ENCODE measurements around the gene EPS15. TPM values are rescaled to one million over a fixed set of nuclear protein-coding genes. Genes with fewer than 3 reads are reported as not detected.
A peak's percentile ranks its signal among the peaks of the same experiment; 100 is the strongest.

EPS15 gene
- total RNA-seq, 1 donor from 2014 or later, result 81.4 TPM

GRCh38 chr1:51381964-51382363, 137.1 kb downstream of the EPS15 start:
- peaks cover 24% of the 10 kb centered on the region for H3K9me3 Mint-ChIP-seq (ENCODE audit: low read depth)
- no peaks in the 10 kb centered on the region for H3K27me3 Mint-ChIP-seq (ENCODE audit: low read depth)
- peak overlapping the region; percentile 45 for H3K27ac Mint-ChIP-seq (ENCODE audit: unreplicated experiment)
- TF ChIP-seq CTCF (IDR thresholded peaks at IDR 0.05), result no peak
- peaks cover 57% of the 10 kb centered on the region for H3K36me3 Mint-ChIP-seq (ENCODE audit: low read depth)
- no peak for DNase-seq (ENCODE audit: low spot score)
- H3K4me1 Mint-ChIP-seq (ENCODE audit: low read depth), result peaks cover 10% of the 10 kb centered on the region
- no peak overlapping the region for H3K4me3 Mint-ChIP-seq (ENCODE audit: unreplicated experiment)

GRCh38 chr1:51380936-51381335, 138.1 kb downstream of the EPS15 start:
- H3K27ac Mint-ChIP-seq (ENCODE audit: unreplicated experiment), result no peak overlapping the region
- TF ChIP-seq CTCF (IDR thresholded peaks at IDR 0.05), result no peak
- DNase-seq (ENCODE audit: low spot score), result no peak
- H3K4me1 Mint-ChIP-seq (ENCODE audit: low read depth), result peaks cover 10% of the 10 kb centered on the region
- H3K27me3 Mint-ChIP-seq (ENCODE audit: low read depth), result no peaks in the 10 kb centered on the region
- no peak overlapping the region for H3K4me3 Mint-ChIP-seq (ENCODE audit: unreplicated experiment)
- peaks cover 17% of the 10 kb centered on the region for H3K9me3 Mint-ChIP-seq (ENCODE audit: low read depth)
- peaks cover 56% of the 10 kb centered on the region for H3K36me3 Mint-ChIP-seq (ENCODE audit: low read depth)

GRCh38 chr1:51378871-51379270, 140.2 kb downstream of the EPS15 start:
- Mint-ChIP-seq H3K4me1 (ENCODE audit: low read depth) (peaks cover 10% of the 10 kb centered on the region), H3K9me3 (ENCODE audit: low read depth) (peaks cover 10% of the 10 kb centered on the region), H3K27ac (ENCODE audit: unreplicated experiment) (no peak overlapping the region), H3K27me3 (ENCODE audit: low read depth) (no peaks in the 10 kb centered on the region), H3K4me3 (ENCODE audit: unreplicated experiment) (no peak overlapping the region), H3K36me3 (ENCODE audit: low read depth) (peaks cover 46% of the 10 kb centered on the region)
- DNase-seq (ENCODE audit: low spot score), result no peak
- no peak for TF ChIP-seq CTCF (IDR thresholded peaks at IDR 0.05)

- TF ChIP-seq CTCF (IDR thresholded peaks at IDR 0.05), result no peak
- Mint-ChIP-seq H3K36me3 (ENCODE audit: low read depth) (peaks cover 24% of the 10 kb centered on the region), H3K27me3 (ENCODE audit: low read depth) (no peaks in the 10 kb centered on the region), H3K4me1 (ENCODE audit: low read depth) (peaks cover 14% of the 10 kb centered on the region), H3K4me3 (ENCODE audit: unreplicated experiment) (no peak overlapping the region), H3K27ac (ENCODE audit: unreplicated experiment) (peak overlapping the region; percentile 71), H3K9me3 (ENCODE audit: low read depth) (peaks cover 6% of the 10 kb centered on the region)
- DNase-seq (ENCODE audit: low spot score), result no peak
Measured at GRCh38 chr1:51373898-51374297, 145.2 kb downstream of the EPS15 start.

GRCh38 chr1:51372561-51372960, 146.5 kb downstream of the EPS15 start:
- Mint-ChIP-seq H3K4me3 (ENCODE audit: unreplicated experiment) (no peak overlapping the region), H3K27me3 (ENCODE audit: low read depth) (no peaks in the 10 kb centered on the region), H3K9me3 (ENCODE audit: low read depth) (peaks cover 5% of the 10 kb centered on the region), H3K36me3 (ENCODE audit: low read depth) (peaks cover 20% of the 10 kb centered on the region), H3K27ac (ENCODE audit: unreplicated experiment) (no peak overlapping the region), H3K4me1 (ENCODE audit: low read depth) (peaks cover 14% of the 10 kb centered on the region)
- DNase-seq (ENCODE audit: low spot score), result no peak
- no peak for TF ChIP-seq CTCF (IDR thresholded peaks at IDR 0.05)
